H9 (cell line): ENCODE data around the gene KIF26B. TPM values are rescaled to one million over a fixed set of nuclear protein-coding genes. Genes with fewer than 3 reads are reported as not detected.

Experiments
- DNase-seq: peaks from one replicate; pipeline ENCODE4 v3.0.0-alpha.2; 2017
- H2AFZ ChIP-seq: one replicate; pipeline ENCODE4 v1.6.1; 2013; ENCODE audit warnings: mild to moderate bottlenecking, low read length, control low read depth, moderate library complexity
- H2AK5ac ChIP-seq: 2 replicates; pipeline ENCODE4 v1.6.1; 2013; ENCODE audit warnings: low read length, control low read depth, mixed read lengths; ENCODE audit not compliant: insufficient read length
- H2BK120ac ChIP-seq: one replicate; pipeline ENCODE4 v1.6.1; 2013; ENCODE audit warnings: low read depth, mild to moderate bottlenecking, low read length, control low read depth, inconsistent platforms; ENCODE audit not compliant: poor library complexity, severe bottlenecking
- H2BK12ac ChIP-seq: 2 replicates; pipeline ENCODE4 v1.6.1; 2013; ENCODE audit warnings: low read length, control low read depth, mixed read lengths, low read depth; ENCODE audit not compliant: insufficient read length
- H2BK15ac ChIP-seq: 2 replicates; pipeline ENCODE4 v1.6.1; 2013; ENCODE audit warnings: low read depth, low read length, control low read depth
- H2BK20ac ChIP-seq: one replicate; pipeline ENCODE4 v1.6.1; 2013; ENCODE audit warnings: low read depth, mild to moderate bottlenecking, low read length, control low read depth, inconsistent platforms; ENCODE audit not compliant: poor library complexity, severe bottlenecking
- H2BK5ac ChIP-seq: 2 replicates; pipeline ENCODE4 v1.6.1; 2013; ENCODE audit warnings: low read length, control low read depth, mixed read lengths; ENCODE audit not compliant: insufficient read length
- H3K14ac ChIP-seq: 2 replicates; pipeline ENCODE4 v1.6.1; 2013; ENCODE audit warnings: low read length, control low read depth; ENCODE audit not compliant: insufficient read depth
- H3K18ac ChIP-seq: 2 replicates; pipeline ENCODE4 v1.6.1; 2013; ENCODE audit warnings: low read depth, mild to moderate bottlenecking, mixed read lengths, low read length, control low read depth; ENCODE audit not compliant: insufficient read length
- H3K23ac ChIP-seq: 2 replicates; pipeline ENCODE4 v1.6.1; 2013; ENCODE audit warnings: low read length, control low read depth, mixed read lengths, low read depth; ENCODE audit not compliant: insufficient read length
- H3K23me2 ChIP-seq: 2 replicates; pipeline ENCODE4 v1.6.1; 2013; ENCODE audit warnings: low read depth, mild to moderate bottlenecking, mixed read lengths, low read length, control low read depth; ENCODE audit not compliant: insufficient read length, poor library complexity, severe bottlenecking
- H3K27ac ChIP-seq: 2 replicates; pipeline ENCODE4 v1.5.1; 2013; ENCODE audit warnings: low read length, control low read depth, mixed read lengths, low read depth; ENCODE audit not compliant: insufficient read length
- H3K27me3 ChIP-seq: 2 replicates; pipeline ENCODE4 v1.6.1; 2013; ENCODE audit warnings: low read length, control low read depth, inconsistent platforms; ENCODE audit not compliant: insufficient read depth
- H3K4ac ChIP-seq: 2 replicates; pipeline ENCODE4 v1.6.1; 2013; ENCODE audit warnings: low read depth, mild to moderate bottlenecking, control low read depth, inconsistent platforms, low read length, moderate library complexity
- H3K4me1 ChIP-seq: 2 replicates; pipeline ENCODE4 v1.6.1; 2013; ENCODE audit warnings: low read length, control low read depth, inconsistent platforms; ENCODE audit not compliant: insufficient read depth
- H3K4me2 ChIP-seq: 2 replicates; pipeline ENCODE4 v1.6.1; 2013; ENCODE audit warnings: low read length, control low read depth, mixed read lengths; ENCODE audit not compliant: insufficient read length, insufficient read depth
- H3K56ac ChIP-seq: 2 replicates; pipeline ENCODE4 v1.6.1; 2013; ENCODE audit warnings: low read depth, mild to moderate bottlenecking, mixed read lengths, low read length, control low read depth; ENCODE audit not compliant: insufficient read length
- H3K79me1 ChIP-seq: 2 replicates; pipeline ENCODE4 v1.6.1; 2013; ENCODE audit warnings: low read depth, mild to moderate bottlenecking, moderate library complexity, low read length, control low read depth, inconsistent platforms; ENCODE audit not compliant: insufficient read depth, poor library complexity, severe bottlenecking
- H3K79me2 ChIP-seq: 2 replicates; pipeline ENCODE4 v1.6.1; 2013; ENCODE audit warnings: low read length, control low read depth, inconsistent platforms; ENCODE audit not compliant: insufficient read depth
- H3K9ac ChIP-seq: 2 replicates; pipeline ENCODE4 v1.6.1; 2013; ENCODE audit warnings: low read length, control low read depth, mixed read lengths; ENCODE audit not compliant: insufficient read length; ENCODE audit errors: extremely low read depth
- H3K9me3 ChIP-seq: one replicate; pipeline ENCODE4 v1.6.1; 2013; ENCODE audit warnings: low read depth, low read length, inconsistent platforms; ENCODE audit not compliant: control insufficient read depth
- H3T11ph ChIP-seq: one replicate; pipeline ENCODE4 v1.6.1; 2013; ENCODE audit warnings: mild to moderate bottlenecking, low read length, control low read depth, inconsistent platforms
- H4K20me1 ChIP-seq: one replicate; pipeline ENCODE4 v1.6.1; 2013; ENCODE audit not compliant: control insufficient read depth, insufficient read length, insufficient read depth
- H4K5ac ChIP-seq: 2 replicates; pipeline ENCODE4 v1.6.1; 2013; ENCODE audit warnings: low read depth, mild to moderate bottlenecking, mixed read lengths, low read length, control low read depth; ENCODE audit not compliant: insufficient read length
- H4K8ac ChIP-seq: replicated peaks from 2 replicates; pipeline ENCODE4 v1.6.1; 2013; ENCODE audit warnings: low read length, control low read depth, mixed read lengths, low read depth; ENCODE audit not compliant: insufficient read length
- H4K91ac ChIP-seq: 2 replicates; pipeline ENCODE4 v1.6.1; 2013; ENCODE audit warnings: low read depth, mild to moderate bottlenecking, moderate library complexity, mixed read lengths, low read length, control low read depth; ENCODE audit not compliant: insufficient read length
- H3K27ac Mint-ChIP-seq, 3 experiments: 2 replicates in 2 of 3; 3 replicates in 1 of 3; pipeline ENCODE4 v1.8.0; 2020 to 2021; ENCODE audit warnings: mixed read lengths in 3 of 3, mild to moderate bottlenecking in 1 of 3, moderate library complexity in 1 of 3
- H3K27me3 Mint-ChIP-seq: 2 replicates; pipeline ENCODE4 v1.8.0; 2021; ENCODE audit warnings: low read depth, mild to moderate bottlenecking, moderate library complexity, mixed read lengths
- H3K36me3 Mint-ChIP-seq, 3 experiments: 2 replicates in 2 of 3; 3 replicates in 1 of 3; pipeline ENCODE4 v1.8.0; 2020 to 2021; ENCODE audit warnings: low read depth in 3 of 3, mixed read lengths in 3 of 3; ENCODE audit not compliant: insufficient read depth in 1 of 3
- H3K4me1 Mint-ChIP-seq, 2 experiments: 2 replicates each; pipeline ENCODE4 v1.8.0; 2020; ENCODE audit warnings: mixed read lengths in 2 of 2
- H3K4me3 Mint-ChIP-seq, 2 experiments: 2 replicates in 1 of 2; 3 replicates in 1 of 2; pipeline ENCODE4 v1.8.0; 2020 to 2021; ENCODE audit warnings: mild to moderate bottlenecking in 2 of 2, mixed read lengths in 2 of 2, moderate library complexity in 1 of 2
- H3K9me3 Mint-ChIP-seq, 2 experiments: 2 replicates in 1 of 2; 3 replicates in 1 of 2; pipeline ENCODE4 v1.8.0; 2020; ENCODE audit warnings: mild to moderate bottlenecking in 2 of 2, mixed read lengths in 2 of 2, moderate library complexity in 1 of 2
- CTCF ChIP-seq: fragments of 200-600 bp; sonication (generic); conservative IDR thresholded peaks from 3 replicates; pipeline ENCODE4 v1.8.0; 2021; ENCODE audit warnings: antibody characterized with exemption, mild to moderate bottlenecking
- WGBS: extraction: QIAGEN DNeasy Blood & Tissue Kit; methylation state at CpG from one replicate; pipeline ENCODE4 v1.1.7; 2013; ENCODE audit warnings: missing lambda C conversion rate, low lambda C conversion rate, mixed read lengths; ENCODE audit not compliant: insufficient read length; ENCODE audit errors: extremely low coverage; 5-methylcytosine and 5-hydroxymethylcytosine counted together
- total RNA-seq: library from RNA; stranded (reverse); gene quantifications from 2 replicates; pipeline ENCODE4 v1.2.1, GENCODE V29; 2021

The KIF26B gene
- total RNA-seq, 1 experiment from 2014 or later = 0.13 TPM

GRCh38 chr1:245717611-245718010, 562.8 kb downstream of the KIF26B start:
- Histone ChIP-seq H3K56ac (no peak overlapping the region), H4K5ac (no peak overlapping the region), H3K79me1 (no peaks in the 10 kb centered on the region), H4K8ac (no peak overlapping the region), H3K4ac (no peak overlapping the region), H2BK15ac (no peak overlapping the region), H3K18ac (no peak overlapping the region), H2BK12ac (no peak overlapping the region), H3K4me2 (no peak overlapping the region), H2AK5ac (no peak overlapping the region), H3K9me3 (no peaks in the 10 kb centered on the region), H2BK20ac (no peak overlapping the region), H3K4me1 (no peaks in the 10 kb centered on the region), H4K20me1 (no peaks in the 10 kb centered on the region), H3K23me2 (no peaks in the 10 kb centered on the region), H4K91ac (no peak overlapping the region), H3K23ac (no peak overlapping the region), H2BK120ac (no peak overlapping the region), H3K27ac (no peak overlapping the region), H2AFZ (no peak overlapping the region), H2BK5ac (no peak overlapping the region), H3K9ac (no peak overlapping the region), H3K79me2 (no peaks in the 10 kb centered on the region), H3K14ac (no peak overlapping the region), H3K27me3 (no peaks in the 10 kb centered on the region), H3T11ph (no peak overlapping the region)
- Mint-ChIP-seq H3K9me3 (no peaks in the 10 kb centered on the region), H3K4me3 (no peak overlapping the region), H3K36me3 (no peaks in the 10 kb centered on the region), H3K27me3 (peaks cover 2% of the 10 kb centered on the region), H3K4me1 (0 out of 4 replicates have a peak, but pooled peaks cover 0 to 2% of the 10 kb centered on the region in 2 experiments), H3K27ac (no peak overlapping the region)
- no peak for TF ChIP-seq CTCF
- DNase-seq = no peak
- no CpG with 5 or more reads among the region's 3 CpGs for WGBS
